ENCODE results near the gene LEAP2. TPM values are rescaled to one million over a fixed set of nuclear protein-coding genes. Genes with fewer than 3 reads are reported as not detected.

LEAP2 gene
- total and polyA plus RNA-seq, 2 of the 4 experiments (the other 2 are of a cell fraction): under 0.01 to 0.36 TPM

DNA sequence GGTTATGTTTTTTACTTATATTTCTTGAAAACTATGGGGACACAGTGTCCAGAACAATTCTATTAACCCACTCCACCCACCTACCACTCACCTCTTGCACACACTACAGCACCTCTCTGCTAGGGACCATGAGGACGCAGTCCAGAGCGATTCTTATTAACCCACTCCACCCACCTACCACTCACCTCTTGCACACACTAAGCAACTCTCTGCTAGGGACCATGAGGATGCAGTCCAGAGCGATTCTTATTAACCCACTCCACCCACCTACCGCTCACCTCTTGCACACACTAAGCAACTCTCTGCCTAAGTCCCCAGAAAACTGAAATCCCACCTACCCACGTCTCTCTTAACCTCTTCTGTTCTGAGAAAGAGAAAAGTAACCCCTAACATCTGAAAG, 40.9 kb upstream of the LEAP2 start:
- no peak for ATAC-seq (ENCODE audit: low read depth)
- H3K23ac ChIP-seq (ENCODE audit: low read depth, low read length): no peak overlapping the region
- intact Hi-C loops (cut with micrococcal nuclease) (no loop called here), in situ Hi-C loops (cut with MboI; ENCODE audit: low sequenced_read_pairs) (no loop called here), dilution Hi-C loops (cut with HindIII; ENCODE audit: low sequenced_read_pairs, unreplicated experiment) (no loop called here)
- H3K27ac ChIP-seq (ENCODE audit: insufficient read depth, low read length): no peak overlapping the region
- DNase-seq: no peak
- no peak overlapping the region for H3K56ac ChIP-seq (ENCODE audit: extremely low read depth, insufficient read depth, low read length)
- no peaks in the 10 kb centered on the region for H4K20me1 ChIP-seq (ENCODE audit: insufficient read depth, low read length)
- no peak overlapping the region for H2BK120ac ChIP-seq (ENCODE audit: low read depth, low read length)
- 80% methylated on average over 3 of the region's 5 CpGs; no CpG with 5 or more reads in 1 of the 2 experiments for WGBS, 2 experiments (ENCODE audit: extremely low coverage in 2 of 2, insufficient read length in 1 of 2)
- H2BK5ac ChIP-seq (ENCODE audit: low read depth, low read length, poor library complexity, severe bottlenecking): no peak overlapping the region
- no peaks in the 10 kb centered on the region; the same call in 1 of the 2 replicates for H3K4me1 ChIP-seq (ENCODE audit: control insufficient read depth, insufficient read depth, low read length)
- H2AK5ac ChIP-seq (ENCODE audit: low read depth, low read length): no peak overlapping the region
- H2AK9ac ChIP-seq (replicated peaks; ENCODE audit: low read depth, low read length, poor library complexity): no peak overlapping the region
- no peak overlapping the region for H3K9ac ChIP-seq (ENCODE audit: low read depth, low read length)
- no TSS peak for BruUV-seq (replicated peaks)
- no peak overlapping the region for H3K4ac ChIP-seq (ENCODE audit: low read depth, low read length)
- no peak overlapping the region for H4K5ac ChIP-seq (ENCODE audit: low read depth, low read length)
- H3K27me3 ChIP-seq (ENCODE audit: control insufficient read depth, insufficient read depth, low read length): no peaks in the 10 kb centered on the region
- H3K4me2 ChIP-seq (ENCODE audit: low read depth, low read length): no peak overlapping the region
- no peak overlapping the region for H3K18ac ChIP-seq (ENCODE audit: low read depth, low read length)
- CTCF ChIA-PET: no interaction called here
- TF ChIP-seq SMC3 (IDR thresholded peaks at IDR 0.05; ENCODE audit: low read depth, low read length) (no peak), CEBPB (IDR thresholded peaks at IDR 0.05; ENCODE audit: low read depth, low read length) (no peak), RFX5 (IDR thresholded peaks at IDR 0.05; ENCODE audit: low read depth, low read length) (no peak), MXI1 (IDR thresholded peaks at IDR 0.05; ENCODE audit: borderline replicate concordance, low read depth, low read length) (no peak), MAFK (IDR thresholded peaks at IDR 0.05; ENCODE audit: low read depth, low read length) (no peak), CHD1 (IDR thresholded peaks at IDR 0.05; ENCODE audit: low read depth, low read length) (no peak)
- TF ChIP-seq, protein P1, sequence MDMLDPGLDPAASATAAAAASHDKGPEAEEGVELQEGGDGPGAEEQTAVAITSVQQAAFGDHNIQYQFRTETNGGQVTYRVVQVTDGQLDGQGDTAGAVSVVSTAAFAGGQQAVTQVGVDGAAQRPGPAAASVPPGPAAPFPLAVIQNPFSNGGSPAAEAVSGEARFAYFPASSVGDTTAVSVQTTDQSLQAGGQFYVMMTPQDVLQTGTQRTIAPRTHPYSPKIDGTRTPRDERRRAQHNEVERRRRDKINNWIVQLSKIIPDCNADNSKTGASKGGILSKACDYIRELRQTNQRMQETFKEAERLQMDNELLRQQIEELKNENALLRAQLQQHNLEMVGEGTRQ (IDR thresholded peaks at IDR 0.05; ENCODE audit: low read depth, low read length): no peak
- H4K91ac ChIP-seq (ENCODE audit: insufficient read depth, low read depth, low read length): no peak overlapping the region
- H3K9me1 ChIP-seq (ENCODE audit: insufficient read depth, low read length): peaks cover 4% of the 10 kb centered on the region; the same call in 1 of the 2 replicates
- no peaks in the 10 kb centered on the region for H3K36me3 ChIP-seq (ENCODE audit: control insufficient read depth, insufficient read depth, low read length)
- no peak overlapping the region for H2BK20ac ChIP-seq (ENCODE audit: low read depth, low read length)
- H2AFZ ChIP-seq (replicated peaks; ENCODE audit: low read length, poor library complexity): no peak overlapping the region
- H4K8ac ChIP-seq (ENCODE audit: low read depth in 2 of 2, low read length in 2 of 2): no peak overlapping the region
- POLR2A ChIA-PET (ENCODE audit: unreplicated experiment): no interaction called here
- peaks cover 13 to 24% of the 10 kb centered on the region in 2 experiments; a peak in 3 of 4 replicates for H3K79me1 ChIP-seq (ENCODE audit: low read depth in 1 of 2, low read length in 2 of 2)
- no peak overlapping the region for H3K4me3 ChIP-seq (ENCODE audit: insufficient read depth, low read depth, low read length)
- H2BK15ac ChIP-seq (ENCODE audit: low read depth, low read length): no peak overlapping the region
- no peak overlapping the region for H3K14ac ChIP-seq (replicated peaks; ENCODE audit: low read depth, low read length)
- no peaks in the 10 kb centered on the region for H3K9me3 ChIP-seq (ENCODE audit: control insufficient read depth, insufficient read depth, low read length)
